Psoas muscle (tissue), 8 donors: ENCODE measurements around the gene NGF. TPM values are rescaled to one million over a fixed set of nuclear protein-coding genes. Genes with fewer than 3 reads are reported as not detected.

Experiments used
- ATAC-seq, 4 donors: fragments of 200-7000 bp; cut with Tn5 transposase; one replicate each; pipeline ENCODE4 v1.9.1; 2020; ENCODE audit warnings: moderate library complexity in 3 of 4, mild to moderate bottlenecking in 2 of 4
- DNase-seq, 2 donors: peaks; one replicate each; pipeline ENCODE4 v3.0.0-alpha.2; 2020
- H3K27ac ChIP-seq: fragments of 200-600 bp; one replicate; pipeline ENCODE4 v1.8.0; 2022
- H3K27me3 ChIP-seq, 3 donors: fragments of 200-600 bp in 1 of 3; one replicate each; pipeline versions ENCODE4 v1.6.1 to v1.8.0; 2013 to 2022; ENCODE audit warnings: low read length in 2 of 3, mild to moderate bottlenecking in 2 of 3, moderate library complexity in 1 of 3; ENCODE audit not compliant: insufficient read depth in 3 of 3
- H3K36me3 ChIP-seq, 2 donors: fragments of 200-600 bp in 1 of 2; one replicate each; pipeline versions ENCODE4 v1.6.1 to v1.8.0; 2013 to 2022; ENCODE audit warnings: low read depth in 1 of 2, mild to moderate bottlenecking in 1 of 2, moderate library complexity in 1 of 2; ENCODE audit not compliant: insufficient read depth in 1 of 2
- H3K4me1 ChIP-seq: fragments of 200-600 bp; one replicate; pipeline ENCODE4 v1.8.0; 2022
- H3K4me3 ChIP-seq: fragments of 200-600 bp; one replicate; pipeline ENCODE4 v1.8.0; 2022; ENCODE audit warnings: mild to moderate bottlenecking
- H3K9me3 ChIP-seq: fragments of 200-600 bp; one replicate; pipeline ENCODE4 v1.8.0; 2022
- CTCF ChIP-seq: fragments of 200-600 bp; IDR thresholded peaks from one replicate; pipeline ENCODE4 v1.8.0; 2022; ENCODE audit warnings: antibody characterized with exemption
- WGBS, 3 donors: extraction: QIAGEN DNeasy Blood & Tissue Kit; methylation state at CpG; one replicate each; pipeline versions ENCODE4 v1.1.6 to v1.1.7; 2013; 5-methylcytosine and 5-hydroxymethylcytosine counted together
- intact Hi-C, 2 donors: fragments of 100-400 bp; cut with DNase I; formaldehyde crosslinking; loops; one replicate each; pipeline versions ENCODE4 v1.11.0 to v1.14.2; 2022
- polyA plus RNA-seq, 3 donors: library from polyadenylated mRNA; stranded (reverse); fragments of 200-250 nt; gene quantifications; one replicate each; pipeline ENCODE4 v1.2.3, GENCODE V29; 2013
- total RNA-seq, 4 donors: library from RNA; stranded (reverse); fragmentation: NEBNext Ultra II Directional in 2 of 4; extraction: Animal tissue kit (Norgen Biotek cat#: 25700) in 2 of 4; gene quantifications; one replicate each; pipeline versions ENCODE4 v1.2.1 to v1.2.4, GENCODE V29; 2021 to 2023
- donor health status: healthy with polysubstance abuse.
- donor health status: DM: no; HTN: no; CAD: no; lungs with moderate emphysema.
- donor health status: Bipolar disorder and iron deficiency.
- donor health status: healthy.
- donor health status: DM: yes; HTN: yes; CAD: no.
- donor health status: DM: no; HTN: no; CAD: no.
- donor health status: DM: no; HTN: no; CAD: no.
- donor health status: DM: yes; HTN: yes; CAD: no.

NGF gene
- total and polyA plus RNA-seq, 7 donors = 0.27 to 1.4 (median 0.57) TPM

DNA sequence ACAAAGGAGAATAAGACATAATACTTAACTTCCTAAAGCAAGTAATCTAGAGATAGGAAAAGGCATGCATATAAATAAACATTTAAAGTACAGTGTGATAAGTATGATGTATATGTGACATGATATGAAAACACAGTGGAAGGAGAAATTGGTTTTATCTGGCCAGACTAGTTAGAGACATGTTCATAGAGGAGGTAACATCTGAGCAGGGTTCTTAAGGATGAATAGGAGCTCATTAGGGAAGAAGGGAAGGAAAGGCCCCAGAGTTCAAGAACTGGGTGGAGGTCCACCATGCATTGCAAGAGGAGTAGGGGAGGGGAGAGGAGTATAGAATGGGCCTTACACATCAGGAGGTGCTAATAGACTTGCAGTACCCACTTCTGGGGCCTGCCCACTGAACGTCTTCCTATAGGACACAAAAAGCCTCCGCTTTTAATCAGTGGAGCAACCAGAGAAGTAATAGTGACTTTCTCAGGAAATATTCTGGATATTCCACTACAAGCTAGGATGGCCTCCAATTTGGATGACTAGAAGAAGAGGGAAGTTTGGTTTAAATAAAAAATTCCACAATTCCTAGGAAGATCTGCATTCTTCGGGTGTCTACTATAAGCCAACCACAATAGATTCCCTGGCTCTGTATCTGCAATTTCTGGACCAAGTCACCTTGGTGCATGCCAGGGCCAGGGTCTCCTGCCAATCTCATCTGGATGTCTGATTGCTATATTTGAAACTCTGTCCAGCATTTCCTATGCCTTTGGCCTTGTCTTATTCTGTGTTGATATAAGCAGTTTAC lies 41.9 kb downstream of the NGF start:
- ATAC-seq (no peak), DNase-seq (no peak)
- no peak for TF ChIP-seq CTCF
- no peaks in the 10 kb centered on the region for H3K27me3 ChIP-seq
- intact Hi-C loops = no loop called here
- H3K4me1 ChIP-seq = no peaks in the 10 kb centered on the region
- H3K27ac ChIP-seq = no peak overlapping the region
- 72 to 82% (median 78%) methylated on average over 3 of the region's 3 CpGs for WGBS, 3 donors
- no peak overlapping the region for H3K4me3 ChIP-seq
- no peaks in the 10 kb centered on the region for H3K36me3 ChIP-seq
- H3K9me3 ChIP-seq = no peaks in the 10 kb centered on the region

DNA sequence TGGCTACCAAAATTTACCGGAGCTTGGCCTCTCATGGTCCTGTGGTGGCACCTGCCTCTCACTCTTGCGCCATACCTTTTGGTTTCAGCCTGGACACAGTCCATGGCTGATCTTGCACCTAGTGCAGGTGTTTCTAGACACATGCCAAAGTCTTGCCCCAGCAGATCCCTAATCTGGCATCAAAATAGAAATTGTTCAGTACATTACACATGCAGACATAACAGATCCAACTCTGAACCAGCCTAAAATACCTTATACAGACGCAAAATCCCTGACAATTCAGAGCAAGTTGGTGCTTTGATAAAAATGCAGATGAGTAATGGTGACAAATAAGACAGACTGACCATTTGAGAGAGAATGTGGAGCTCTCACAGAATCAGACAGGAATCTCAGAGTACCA lies 44.1 kb downstream of the NGF start:
- no peaks in the 10 kb centered on the region for H3K9me3 ChIP-seq
- no peak for TF ChIP-seq CTCF
- H3K27me3 ChIP-seq = no peaks in the 10 kb centered on the region
- no peaks in the 10 kb centered on the region for H3K4me1 ChIP-seq
- no peak overlapping the region for H3K4me3 ChIP-seq
- no peak overlapping the region for H3K27ac ChIP-seq
- no peak for DNase-seq
- ATAC-seq = no peak
- 84 to 99% (median 90%) methylated on average over 3 of the region's 3 CpGs for WGBS, 3 donors
- intact Hi-C loops = no loop called here
- no peaks in the 10 kb centered on the region for H3K36me3 ChIP-seq

DNA sequence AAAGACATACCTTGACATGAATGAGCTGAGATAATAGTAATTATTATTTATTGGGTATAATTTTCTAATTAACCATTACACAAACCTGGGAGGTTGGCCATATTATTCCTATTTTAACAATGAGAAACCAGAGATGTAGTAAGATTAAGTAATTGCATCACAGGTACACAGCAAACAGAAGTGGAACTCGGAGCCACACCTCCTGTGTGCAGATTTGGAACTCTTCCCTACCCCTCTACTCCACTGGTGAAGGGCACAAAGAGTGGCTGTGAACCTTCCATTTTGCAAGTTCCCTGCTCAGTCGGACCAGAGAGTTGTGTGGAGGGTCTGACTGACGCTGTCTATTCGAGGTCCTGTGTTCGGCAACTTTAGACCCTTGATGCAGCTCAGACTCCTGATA lies 45.0 kb downstream of the NGF start:
- H3K36me3 ChIP-seq = no peaks in the 10 kb centered on the region
- ATAC-seq (no peak), DNase-seq (no peak)
- no peaks in the 10 kb centered on the region for H3K9me3 ChIP-seq
- TF ChIP-seq CTCF = no peak
- H3K4me3 ChIP-seq = no peak overlapping the region
- H3K4me1 ChIP-seq = no peaks in the 10 kb centered on the region
- no peak overlapping the region for H3K27ac ChIP-seq
- WGBS, 3 donors = 86 to 91% (median 88%) methylated on average over 5 of the region's 5 CpGs
- H3K27me3 ChIP-seq = no peaks in the 10 kb centered on the region
- intact Hi-C loops = no loop called here

DNA sequence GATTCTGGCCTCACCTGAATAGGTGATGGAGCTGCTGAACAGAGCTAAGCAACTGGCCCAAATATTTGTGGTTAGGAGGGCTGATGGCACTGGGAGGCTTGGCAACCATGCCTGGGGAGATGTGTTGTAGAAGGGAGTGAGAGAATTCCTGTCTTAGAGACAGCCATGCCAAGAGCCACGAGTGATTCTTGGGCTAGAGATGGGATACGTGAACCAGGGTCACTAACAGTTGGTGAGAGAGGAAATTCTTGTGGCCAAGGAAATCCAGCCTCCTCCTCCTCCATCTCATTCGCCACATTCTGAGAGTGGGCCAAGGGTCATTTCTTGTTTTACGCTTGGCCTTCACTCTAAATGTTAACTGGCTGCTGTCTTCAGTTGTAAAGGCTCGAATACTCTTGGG lies 46.3 kb downstream of the NGF start:
- Histone ChIP-seq H3K27ac (no peak overlapping the region), H3K4me1 (no peaks in the 10 kb centered on the region), H3K4me3 (no peak overlapping the region), H3K36me3 (no peaks in the 10 kb centered on the region), H3K27me3 (no peaks in the 10 kb centered on the region), H3K9me3 (no peaks in the 10 kb centered on the region)
- no peak for TF ChIP-seq CTCF
- intact Hi-C loops = no loop called here
- DNase-seq (no peak), ATAC-seq (no peak)
- WGBS, 3 donors = 76 to 81% (median 76%) methylated on average over 5 of the region's 5 CpGs

- Histone ChIP-seq H3K27ac (no peak overlapping the region), H3K27me3 (no peaks in the 10 kb centered on the region), H3K36me3 (no peaks in the 10 kb centered on the region), H3K9me3 (no peaks in the 10 kb centered on the region), H3K4me1 (no peaks in the 10 kb centered on the region), H3K4me3 (no peak overlapping the region)
- no peak for TF ChIP-seq CTCF
- no peak for DNase-seq
- intact Hi-C loops = no loop called here
- WGBS, 3 donors = 43 to 47% (median 45%) methylated on average over 1 of the region's 1 CpG
- ATAC-seq = no peak
Observed at GRCh38 chr1:115289940-115290339, 48.1 kb downstream of the NGF start.
